ENCODE results near the gene HVCN1.

HVCN1 gene

DNA sequence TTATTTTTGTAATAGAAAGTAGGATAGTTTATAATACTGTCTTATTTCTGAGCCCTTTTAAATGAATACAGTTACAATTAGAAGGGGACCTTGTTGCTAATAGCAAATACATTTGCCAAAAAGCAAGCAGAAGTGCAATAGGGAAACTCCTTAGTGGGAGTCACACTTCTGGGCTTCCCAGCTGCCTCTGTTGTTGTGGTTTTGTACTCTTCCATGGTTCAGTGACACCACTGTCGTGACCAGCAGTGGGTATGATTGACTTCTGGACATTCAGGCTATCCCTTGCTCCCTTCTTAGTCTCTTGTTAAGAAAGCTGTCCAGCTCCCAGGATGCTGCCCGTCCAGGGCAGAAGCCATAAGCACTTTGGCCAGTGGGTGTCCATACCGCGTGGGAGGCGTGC is 52.4 kb downstream of the HVCN1 start:
- no peak overlapping the region for H3K56ac ChIP-seq (ENCODE audit: low read length)
- no peaks in the 10 kb centered on the region for H3K79me2 ChIP-seq (ENCODE audit: control insufficient read depth, insufficient read depth, low read length)
- H3K27me3 ChIP-seq (ENCODE audit: insufficient read depth, low read length, poor library complexity) = no peaks in the 10 kb centered on the region
- no peaks in the 10 kb centered on the region for H3K36me3 ChIP-seq (ENCODE audit: control insufficient read depth, insufficient read depth, low read length)
- H4K5ac ChIP-seq (ENCODE audit: low read length) = no peak overlapping the region
- H2BK120ac ChIP-seq (ENCODE audit: low read depth, low read length) = no peak overlapping the region
- no peak overlapping the region for H3K9ac ChIP-seq (ENCODE audit: low read length)
- H3K4me3 ChIP-seq (ENCODE audit: low read length) = no peak overlapping the region
- H3K4me1 ChIP-seq (ENCODE audit: control insufficient read depth, low read depth, low read length) = no peaks in the 10 kb centered on the region
- H2BK5ac ChIP-seq (ENCODE audit: low read length) = no peak overlapping the region
- H3K4ac ChIP-seq (ENCODE audit: low read depth, low read length) = no peak overlapping the region
- H3K18ac ChIP-seq (ENCODE audit: low read length) = no peak overlapping the region
- no peak overlapping the region for H3K23ac ChIP-seq (ENCODE audit: low read length)
- no peak overlapping the region for H2AK5ac ChIP-seq (ENCODE audit: low read length)
- no peak for DNase-seq
- H4K8ac ChIP-seq (ENCODE audit: low read depth, low read length) = no peak overlapping the region
- H2BK15ac ChIP-seq (replicated peaks; ENCODE audit: low read depth) = no peak overlapping the region
- no peaks in the 10 kb centered on the region for H3K79me1 ChIP-seq (ENCODE audit: low read length)
- no peak overlapping the region for H3K4me2 ChIP-seq (ENCODE audit: low read length)
- no peak overlapping the region for H3K27ac ChIP-seq (ENCODE audit: low read depth, low read length)
- WGBS (ENCODE audit: extremely low coverage, insufficient coverage, low lambda C conversion rate) = no CpG with 5 or more reads among the region's 5 CpGs

DNA sequence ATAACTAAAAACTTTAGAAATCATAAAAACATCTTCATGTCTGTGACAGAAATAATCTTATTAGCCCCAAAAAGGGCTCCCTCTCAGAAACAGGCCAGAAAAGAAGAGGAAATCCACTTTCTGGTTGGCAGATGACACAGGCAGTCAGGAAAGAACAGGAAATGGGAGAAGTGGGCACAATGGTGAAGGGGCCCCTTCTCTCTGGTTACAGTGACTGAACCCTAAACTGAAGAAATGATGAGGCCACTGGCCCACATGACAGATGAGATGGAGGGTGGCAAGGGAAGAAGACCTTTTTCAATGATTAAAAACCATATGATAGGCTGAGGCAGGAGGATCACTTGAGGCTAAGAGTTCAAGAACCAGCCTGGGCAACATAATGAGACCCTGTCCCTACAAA is 53.9 kb downstream of the HVCN1 start:
- no peaks in the 10 kb centered on the region for H3K27me3 ChIP-seq (ENCODE audit: insufficient read depth, low read length, poor library complexity)
- no peak overlapping the region for H3K27ac ChIP-seq (ENCODE audit: low read depth, low read length)
- H3K79me2 ChIP-seq (ENCODE audit: control insufficient read depth, insufficient read depth, low read length) = no peaks in the 10 kb centered on the region
- H3K9ac ChIP-seq (ENCODE audit: low read length) = no peak overlapping the region
- no peak overlapping the region for H4K8ac ChIP-seq (ENCODE audit: low read depth, low read length)
- H2BK120ac ChIP-seq (ENCODE audit: low read depth, low read length) = no peak overlapping the region
- H2BK15ac ChIP-seq (replicated peaks; ENCODE audit: low read depth) = no peak overlapping the region
- no peak overlapping the region for H4K5ac ChIP-seq (ENCODE audit: low read length)
- H3K4ac ChIP-seq (ENCODE audit: low read depth, low read length) = no peak overlapping the region
- H3K4me2 ChIP-seq (ENCODE audit: low read length) = no peak overlapping the region
- H3K23ac ChIP-seq (ENCODE audit: low read length) = no peak overlapping the region
- no peak overlapping the region for H2BK5ac ChIP-seq (ENCODE audit: low read length)
- H3K36me3 ChIP-seq (ENCODE audit: control insufficient read depth, insufficient read depth, low read length) = no peaks in the 10 kb centered on the region
- H3K79me1 ChIP-seq (ENCODE audit: low read length) = no peaks in the 10 kb centered on the region
- H2AK5ac ChIP-seq (ENCODE audit: low read length) = no peak overlapping the region
- H3K4me1 ChIP-seq (ENCODE audit: control insufficient read depth, low read depth, low read length) = no peaks in the 10 kb centered on the region
- DNase-seq = no peak
- H3K56ac ChIP-seq (ENCODE audit: low read length) = no peak overlapping the region
- H3K4me3 ChIP-seq (ENCODE audit: low read length) = no peak overlapping the region
- H3K18ac ChIP-seq (ENCODE audit: low read length) = no peak overlapping the region

DNA sequence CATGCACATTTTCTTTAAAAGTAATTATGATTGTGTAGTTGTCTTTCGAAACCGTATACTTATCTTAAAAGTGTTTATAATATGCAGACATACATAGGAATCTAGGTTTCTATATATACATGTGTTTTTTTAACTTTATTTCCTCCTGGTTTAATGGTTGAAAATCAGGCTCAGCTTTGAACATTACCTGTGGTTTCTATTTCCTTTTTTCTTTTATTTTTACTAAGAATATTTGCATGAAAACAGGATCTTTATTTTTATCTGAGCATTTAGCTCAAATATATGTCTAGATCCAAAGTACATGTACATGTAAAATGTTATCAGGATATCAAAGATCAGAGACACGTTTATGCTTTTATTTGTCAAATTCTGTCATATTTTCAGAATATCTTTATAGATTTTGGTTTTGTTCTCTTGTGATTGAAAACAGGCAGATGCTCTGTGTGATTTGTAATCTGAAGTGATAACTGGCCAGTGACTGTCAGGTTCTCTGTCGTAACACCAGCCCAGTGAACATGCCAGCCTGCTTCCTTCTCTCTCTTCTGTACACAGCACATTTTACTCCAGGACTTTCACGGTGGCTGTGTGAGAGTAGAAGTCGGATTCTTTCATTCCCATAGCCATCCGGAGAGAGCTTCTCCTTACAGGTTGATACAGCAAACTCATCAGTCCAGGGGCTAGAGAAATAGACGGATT is 61.3 kb downstream of the HVCN1 start:
- Histone ChIP-seq H2BK15ac (replicated peaks; ENCODE audit: low read depth) (no peak overlapping the region), H4K5ac (ENCODE audit: low read length) (no peak overlapping the region), H4K8ac (ENCODE audit: low read depth, low read length) (no peak overlapping the region), H3K23ac (ENCODE audit: low read length) (no peak overlapping the region), H3K9ac (ENCODE audit: low read length) (no peak overlapping the region), H3K4me3 (ENCODE audit: low read length) (no peak overlapping the region), H2BK5ac (ENCODE audit: low read length) (no peak overlapping the region), H2AK5ac (ENCODE audit: low read length) (no peak overlapping the region), H3K18ac (ENCODE audit: low read length) (no peak overlapping the region), H3K79me2 (ENCODE audit: control insufficient read depth, insufficient read depth, low read length) (no peaks in the 10 kb centered on the region), H3K79me1 (ENCODE audit: low read length) (no peaks in the 10 kb centered on the region), H3K4ac (ENCODE audit: low read depth, low read length) (no peak overlapping the region), H3K36me3 (ENCODE audit: control insufficient read depth, insufficient read depth, low read length) (no peaks in the 10 kb centered on the region), H3K4me1 (ENCODE audit: control insufficient read depth, low read depth, low read length) (no peaks in the 10 kb centered on the region), H3K4me2 (ENCODE audit: low read length) (no peak overlapping the region), H2BK120ac (ENCODE audit: low read depth, low read length) (no peak overlapping the region), H3K27ac (ENCODE audit: low read depth, low read length) (no peak overlapping the region), H3K56ac (ENCODE audit: low read length) (no peak overlapping the region), H3K27me3 (ENCODE audit: insufficient read depth, low read length, poor library complexity) (no peaks in the 10 kb centered on the region)
- DNase-seq = no peak
- WGBS (ENCODE audit: extremely low coverage, insufficient coverage, low lambda C conversion rate) = no CpG with 5 or more reads among the region's 8 CpGs

DNA sequence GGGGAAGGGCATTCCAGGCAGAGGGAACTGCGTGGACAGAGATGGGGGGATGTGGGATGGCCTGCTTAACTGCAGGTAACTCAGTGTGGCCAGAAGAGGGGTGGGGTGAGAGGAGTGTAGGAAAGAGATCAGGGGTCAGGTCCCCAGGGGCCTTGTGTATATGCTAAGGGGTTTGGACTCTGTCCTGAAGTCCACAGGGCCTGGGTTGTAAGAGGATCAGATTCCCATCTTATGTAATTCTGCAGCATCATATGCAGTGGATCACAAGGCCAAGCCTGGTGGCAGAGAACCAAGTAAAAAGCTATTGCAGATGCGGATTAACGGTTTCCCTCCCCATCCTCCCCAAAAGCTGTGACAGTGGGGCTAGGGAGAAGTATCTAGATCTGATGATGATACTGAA is 66.3 kb downstream of the HVCN1 start:
- Histone ChIP-seq H3K4me1 (ENCODE audit: control insufficient read depth, low read depth, low read length) (no peaks in the 10 kb centered on the region), H3K18ac (ENCODE audit: low read length) (no peak overlapping the region), H3K79me2 (ENCODE audit: control insufficient read depth, insufficient read depth, low read length) (no peaks in the 10 kb centered on the region), H3K56ac (ENCODE audit: low read length) (no peak overlapping the region), H3K27ac (ENCODE audit: low read depth, low read length) (no peak overlapping the region), H2BK120ac (ENCODE audit: low read depth, low read length) (no peak overlapping the region), H3K23ac (ENCODE audit: low read length) (no peak overlapping the region), H2AK5ac (ENCODE audit: low read length) (no peak overlapping the region), H3K27me3 (ENCODE audit: insufficient read depth, low read length, poor library complexity) (no peaks in the 10 kb centered on the region), H3K4ac (ENCODE audit: low read depth, low read length) (no peak overlapping the region), H4K5ac (ENCODE audit: low read length) (no peak overlapping the region), H3K4me3 (ENCODE audit: low read length) (no peak overlapping the region), H3K79me1 (ENCODE audit: low read length) (no peaks in the 10 kb centered on the region), H3K9ac (ENCODE audit: low read length) (no peak overlapping the region), H2BK15ac (replicated peaks; ENCODE audit: low read depth) (no peak overlapping the region), H2BK5ac (ENCODE audit: low read length) (no peak overlapping the region), H3K36me3 (ENCODE audit: control insufficient read depth, insufficient read depth, low read length) (no peaks in the 10 kb centered on the region), H4K8ac (ENCODE audit: low read depth, low read length) (no peak overlapping the region), H3K4me2 (ENCODE audit: low read length) (no peak overlapping the region)
- WGBS (ENCODE audit: extremely low coverage, insufficient coverage, low lambda C conversion rate) = no CpG with 5 or more reads among the region's 3 CpGs
- DNase-seq = no peak

DNA sequence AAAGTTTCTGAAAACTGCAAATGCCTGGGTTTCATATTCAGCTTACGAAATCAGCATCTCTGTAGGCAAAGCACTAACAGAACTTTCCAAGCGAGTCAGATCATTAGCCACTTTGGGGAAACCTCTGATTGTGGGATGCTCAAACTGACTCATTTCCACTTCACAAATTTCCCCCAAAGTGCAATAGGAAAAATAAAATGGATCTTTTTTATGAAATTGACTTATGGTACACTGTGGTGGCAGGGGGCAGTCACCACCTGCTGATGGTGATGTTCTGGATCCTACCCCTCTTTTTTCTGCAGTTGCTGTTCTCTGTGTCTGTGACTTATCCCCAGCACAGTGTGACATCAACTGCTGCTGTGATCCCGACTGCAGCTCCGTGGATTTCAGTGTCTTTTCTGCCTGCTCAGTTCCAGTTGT is 69.4 kb downstream of the HVCN1 start:
- Histone ChIP-seq H2AK5ac (ENCODE audit: low read length) (no peak overlapping the region), H2BK15ac (replicated peaks; ENCODE audit: low read depth) (no peak overlapping the region), H3K56ac (ENCODE audit: low read length) (no peak overlapping the region), H3K4me2 (ENCODE audit: low read length) (no peak overlapping the region), H3K23ac (ENCODE audit: low read length) (no peak overlapping the region), H2BK120ac (ENCODE audit: low read depth, low read length) (no peak overlapping the region), H3K4me3 (ENCODE audit: low read length) (no peak overlapping the region), H3K9ac (ENCODE audit: low read length) (no peak overlapping the region), H4K8ac (ENCODE audit: low read depth, low read length) (no peak overlapping the region), H3K79me1 (ENCODE audit: low read length) (no peaks in the 10 kb centered on the region), H3K4me1 (ENCODE audit: control insufficient read depth, low read depth, low read length) (peaks cover under 1% of the 10 kb centered on the region), H3K79me2 (ENCODE audit: control insufficient read depth, insufficient read depth, low read length) (no peaks in the 10 kb centered on the region), H3K18ac (ENCODE audit: low read length) (no peak overlapping the region), H3K27ac (ENCODE audit: low read depth, low read length) (no peak overlapping the region), H3K36me3 (ENCODE audit: control insufficient read depth, insufficient read depth, low read length) (no peaks in the 10 kb centered on the region), H4K5ac (ENCODE audit: low read length) (no peak overlapping the region), H3K27me3 (ENCODE audit: insufficient read depth, low read length, poor library complexity) (no peaks in the 10 kb centered on the region), H2BK5ac (ENCODE audit: low read length) (no peak overlapping the region), H3K4ac (ENCODE audit: low read depth, low read length) (no peak overlapping the region)
- WGBS (ENCODE audit: extremely low coverage, insufficient coverage, low lambda C conversion rate) = no CpG with 5 or more reads among the region's 4 CpGs
- DNase-seq = no peak

DNA sequence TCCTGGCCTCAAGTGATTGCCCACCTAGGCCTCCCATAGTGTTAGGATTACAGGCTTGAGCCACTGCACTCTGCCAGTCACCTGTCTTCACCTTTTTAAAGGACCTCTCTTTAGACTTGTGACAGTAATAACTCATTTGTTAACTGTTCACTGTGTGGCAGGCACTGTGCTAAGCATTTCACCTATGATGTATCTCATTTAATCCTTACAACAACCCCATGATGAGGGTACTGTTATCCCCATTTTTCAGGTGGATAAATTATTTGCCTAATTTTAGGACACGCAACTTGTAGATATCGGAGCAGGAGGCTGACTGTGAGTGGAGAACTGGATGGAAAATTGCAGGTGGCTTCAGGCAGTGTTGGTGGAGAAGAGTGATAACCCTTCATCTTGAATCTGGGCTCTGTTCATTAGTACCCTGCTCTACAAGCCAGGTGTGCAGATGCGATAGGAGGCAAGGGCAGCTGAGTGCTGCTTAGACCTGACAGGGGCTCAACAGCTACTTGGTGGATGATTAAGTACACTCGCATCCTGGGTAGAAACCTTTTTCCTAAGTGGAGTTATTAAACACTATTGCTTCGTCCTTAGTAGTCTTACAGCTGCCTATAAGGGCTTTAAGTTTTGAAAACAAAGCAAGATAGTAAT is 72.3 kb downstream of the HVCN1 start:
- no CpG with 5 or more reads among the region's 5 CpGs for WGBS (ENCODE audit: extremely low coverage, insufficient coverage, low lambda C conversion rate)
- no peak overlapping the region for H2AK5ac ChIP-seq (ENCODE audit: low read length)

More for the DNA sequence above, 72.3 kb downstream of the HVCN1 start:
- no peak overlapping the region for H3K4ac ChIP-seq (ENCODE audit: low read depth, low read length)
- H2BK120ac ChIP-seq (ENCODE audit: low read depth, low read length) = no peak overlapping the region
- no peak overlapping the region for H4K5ac ChIP-seq (ENCODE audit: low read length)
- no peak overlapping the region for H3K9ac ChIP-seq (ENCODE audit: low read length)
- H3K36me3 ChIP-seq (ENCODE audit: control insufficient read depth, insufficient read depth, low read length) = no peaks in the 10 kb centered on the region
- no peak overlapping the region for H2BK15ac ChIP-seq (replicated peaks; ENCODE audit: low read depth)
- H3K27me3 ChIP-seq (ENCODE audit: insufficient read depth, low read length, poor library complexity) = no peaks in the 10 kb centered on the region
- no peak overlapping the region for H3K4me3 ChIP-seq (ENCODE audit: low read length)
- H4K8ac ChIP-seq (ENCODE audit: low read depth, low read length) = no peak overlapping the region
- H3K4me2 ChIP-seq (ENCODE audit: low read length) = no peak overlapping the region
- H3K79me2 ChIP-seq (ENCODE audit: control insufficient read depth, insufficient read depth, low read length) = no peaks in the 10 kb centered on the region
- H3K4me1 ChIP-seq (ENCODE audit: control insufficient read depth, low read depth, low read length) = peaks cover 3% of the 10 kb centered on the region
- H3K27ac ChIP-seq (ENCODE audit: low read depth, low read length) = no peak overlapping the region
- H3K56ac ChIP-seq (ENCODE audit: low read length) = no peak overlapping the region
- no peak for DNase-seq
- no peaks in the 10 kb centered on the region for H3K79me1 ChIP-seq (ENCODE audit: low read length)
- H3K18ac ChIP-seq (ENCODE audit: low read length) = no peak overlapping the region
- H2BK5ac ChIP-seq (ENCODE audit: low read length) = no peak overlapping the region
- H3K23ac ChIP-seq (ENCODE audit: low read length) = no peak overlapping the region

Measured in mesendoderm (in vitro differentiated cells).